Measurements from ENCODE around the gene PIGS.

PIGS gene

GRCh38 chr17:28572259-28573039 lies 1.1 kb upstream of the PIGS start:
- DNase-seq (ENCODE audit: low read depth, low spot score) = no peak
- Histone ChIP-seq H3K4me1 (ENCODE audit: control insufficient read depth, insufficient read depth, low read length) (peaks cover 4% of the 10 kb centered on the region; the same call in 1 of the 2 replicates), H3K27ac (ENCODE audit: low read length) (no peak overlapping the region), H3K9me3 (ENCODE audit: control insufficient read depth, insufficient read depth, low read length) (no peaks in the 10 kb centered on the region), H3K27me3 (ENCODE audit: control insufficient read depth, insufficient read depth, low read length) (no peaks in the 10 kb centered on the region), H3K4me3 (ENCODE audit: low read length) (no peak overlapping the region), H3K36me3 (ENCODE audit: control insufficient read depth, insufficient read depth, low read length) (no peaks in the 10 kb centered on the region)
- no CpG with 5 or more reads among the region's 5 CpGs for WGBS (ENCODE audit: insufficient coverage, insufficient read length)

- H3K27ac ChIP-seq (ENCODE audit: low read length) = no peak overlapping the region
- H3K4me1 ChIP-seq (ENCODE audit: control insufficient read depth, insufficient read depth, low read length) = no peaks in the 10 kb centered on the region
- H3K36me3 ChIP-seq (ENCODE audit: control insufficient read depth, insufficient read depth, low read length) = no peaks in the 10 kb centered on the region
- no peaks in the 10 kb centered on the region for H3K9me3 ChIP-seq (ENCODE audit: control insufficient read depth, insufficient read depth, low read length)
- peak overlapping the region; percentile 69 for H3K4me3 ChIP-seq (ENCODE audit: low read length)
- H3K27me3 ChIP-seq (ENCODE audit: control insufficient read depth, insufficient read depth, low read length) = no peaks in the 10 kb centered on the region
- no CpG with 5 or more reads among the region's 39 CpGs for WGBS (ENCODE audit: insufficient coverage, insufficient read length)
- DNase-seq (ENCODE audit: low read depth, low spot score) = no peak
These were observed 486 bp downstream of the PIGS start for GRCh38 chr17:28570716-28571360.

DNA sequence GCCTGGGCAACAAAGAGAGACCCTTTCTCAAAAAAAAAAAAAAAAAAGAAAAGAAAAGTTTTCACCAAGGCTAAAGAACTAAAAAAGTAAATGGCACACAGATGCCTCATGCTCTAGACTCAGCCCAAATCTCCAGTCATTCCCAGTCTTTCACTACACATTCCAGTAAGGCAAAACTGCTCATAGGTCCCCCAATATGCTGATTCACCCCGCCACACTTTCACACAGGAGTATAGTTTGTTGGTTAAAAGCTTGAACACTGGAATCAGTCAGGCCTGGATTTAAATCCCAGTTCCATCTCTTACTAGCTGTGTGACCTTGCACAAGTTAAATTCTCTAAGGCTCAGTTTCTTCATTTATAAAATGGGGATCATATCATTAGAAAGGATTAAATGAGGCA lies 1.9 kb downstream of the PIGS start:
- Histone ChIP-seq H3K4me3 (ENCODE audit: low read length) (no peak overlapping the region), H3K4me1 (ENCODE audit: control insufficient read depth, insufficient read depth, low read length) (no peaks in the 10 kb centered on the region), H3K36me3 (ENCODE audit: control insufficient read depth, insufficient read depth, low read length) (no peaks in the 10 kb centered on the region), H3K9me3 (ENCODE audit: control insufficient read depth, insufficient read depth, low read length) (no peaks in the 10 kb centered on the region), H3K27ac (ENCODE audit: low read length) (no peak overlapping the region), H3K27me3 (ENCODE audit: control insufficient read depth, insufficient read depth, low read length) (no peaks in the 10 kb centered on the region)
- DNase-seq (ENCODE audit: low read depth, low spot score) = no peak
- WGBS (ENCODE audit: insufficient coverage, insufficient read length) = no CpG with 5 or more reads among the region's 1 CpG

DNA sequence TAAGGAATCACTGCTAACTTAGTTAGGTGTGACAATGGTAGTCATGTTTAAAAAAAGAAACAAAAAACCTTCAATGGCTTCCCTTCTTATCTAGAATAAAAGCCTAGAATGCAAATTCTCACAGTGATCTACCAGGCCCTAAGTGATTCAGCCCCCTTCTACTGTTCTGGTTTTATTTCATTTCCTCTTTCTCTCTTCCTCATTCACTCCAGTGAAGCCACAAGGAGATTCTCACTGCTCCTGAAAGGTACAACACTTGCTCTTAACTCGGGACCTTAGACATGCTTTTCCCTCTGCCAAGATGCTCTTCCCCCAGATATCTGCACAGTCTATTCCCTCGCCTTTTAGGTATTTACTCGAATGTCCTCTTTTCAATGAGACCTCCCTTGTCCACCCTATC lies 3.7 kb downstream of the PIGS start:
- Histone ChIP-seq H3K27ac (ENCODE audit: low read length) (no peak overlapping the region), H3K4me3 (ENCODE audit: low read length) (no peak overlapping the region), H3K9me3 (ENCODE audit: control insufficient read depth, insufficient read depth, low read length) (no peaks in the 10 kb centered on the region), H3K4me1 (ENCODE audit: control insufficient read depth, insufficient read depth, low read length) (no peaks in the 10 kb centered on the region), H3K36me3 (ENCODE audit: control insufficient read depth, insufficient read depth, low read length) (peaks cover 5% of the 10 kb centered on the region; the same call in 1 of the 2 replicates), H3K27me3 (ENCODE audit: control insufficient read depth, insufficient read depth, low read length) (no peaks in the 10 kb centered on the region)
- no CpG with 5 or more reads among the region's 3 CpGs for WGBS (ENCODE audit: insufficient coverage, insufficient read length)
- DNase-seq (ENCODE audit: low read depth, low spot score) = no peak

DNA sequence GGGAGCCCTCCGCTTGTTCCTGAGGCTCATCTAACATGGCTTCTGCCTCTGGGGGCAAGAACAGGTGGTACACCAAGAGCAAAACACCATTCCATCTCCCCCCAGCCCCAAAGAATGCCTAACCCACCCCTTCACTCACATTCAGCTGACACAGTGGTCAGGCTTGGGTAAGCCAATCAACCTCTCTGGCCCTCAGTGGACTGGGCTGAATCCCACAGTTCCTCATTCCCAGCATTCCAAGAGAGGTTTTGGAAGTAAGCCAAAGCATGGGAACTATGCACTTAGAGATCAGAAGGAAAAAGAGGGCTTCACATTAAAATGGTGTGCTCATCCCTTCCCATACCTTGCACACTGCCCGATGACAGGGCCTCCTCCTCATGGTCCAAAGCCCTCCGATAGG lies 7.8 kb downstream of the PIGS start:
- DNase-seq (ENCODE audit: low read depth, low spot score) = no peak
- H3K27ac ChIP-seq (ENCODE audit: low read length) = no peak overlapping the region

GRCh38 chr17:28555022-28555421 lies 16.3 kb downstream of the PIGS start:
- no CpG with 5 or more reads among the region's 3 CpGs for WGBS (ENCODE audit: insufficient coverage, insufficient read length)
- peaks cover 18% of the 10 kb centered on the region for H3K36me3 ChIP-seq (ENCODE audit: control insufficient read depth, insufficient read depth, low read length)

More for the DNA sequence above, 7.8 kb downstream of the PIGS start:
- H3K9me3 ChIP-seq (ENCODE audit: control insufficient read depth, insufficient read depth, low read length) = no peaks in the 10 kb centered on the region
- H3K4me3 ChIP-seq (ENCODE audit: low read length) = no peak overlapping the region
- no CpG with 5 or more reads among the region's 3 CpGs for WGBS (ENCODE audit: insufficient coverage, insufficient read length)
- H3K27me3 ChIP-seq (ENCODE audit: control insufficient read depth, insufficient read depth, low read length) = no peaks in the 10 kb centered on the region
- H3K4me1 ChIP-seq (ENCODE audit: control insufficient read depth, insufficient read depth, low read length) = no peaks in the 10 kb centered on the region
- H3K36me3 ChIP-seq (ENCODE audit: control insufficient read depth, insufficient read depth, low read length) = peaks cover 16% of the 10 kb centered on the region

DNA sequence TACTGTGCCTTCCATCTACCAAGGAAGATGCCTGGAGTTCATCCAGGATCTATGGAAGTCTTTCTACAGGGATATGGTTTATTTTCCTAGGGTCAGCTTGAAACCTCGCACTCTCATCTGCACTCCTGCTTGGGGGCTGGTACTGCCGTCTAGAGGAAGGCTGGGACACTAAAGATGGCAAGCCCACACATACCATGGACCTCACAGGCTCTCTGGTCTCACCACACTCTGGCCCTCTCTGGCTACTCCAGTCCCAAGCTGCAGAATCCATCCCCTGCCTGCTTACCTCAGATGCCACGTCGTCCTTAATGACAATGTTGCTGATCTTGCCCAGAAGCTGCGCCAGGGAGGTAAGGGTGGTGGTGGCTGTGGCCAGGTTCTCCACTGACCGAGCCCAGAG lies 16.8 kb downstream of the PIGS start:
- Histone ChIP-seq H3K27me3 (ENCODE audit: control insufficient read depth, insufficient read depth, low read length) (no peaks in the 10 kb centered on the region), H3K4me3 (ENCODE audit: low read length) (no peak overlapping the region), H3K36me3 (ENCODE audit: control insufficient read depth, insufficient read depth, low read length) (peaks cover 14% of the 10 kb centered on the region; the same call in 1 of the 2 replicates), H3K27ac (ENCODE audit: low read length) (no peak overlapping the region), H3K4me1 (ENCODE audit: control insufficient read depth, insufficient read depth, low read length) (no peaks in the 10 kb centered on the region), H3K9me3 (ENCODE audit: control insufficient read depth, insufficient read depth, low read length) (no peaks in the 10 kb centered on the region)
- DNase-seq (ENCODE audit: low read depth, low spot score) = no peak
- no CpG with 5 or more reads among the region's 6 CpGs for WGBS (ENCODE audit: insufficient coverage, insufficient read length)

More at GRCh38 chr17:28555022-28555421, 16.3 kb downstream of the PIGS start:
- Histone ChIP-seq H3K4me3 (ENCODE audit: low read length) (no peak overlapping the region), H3K9me3 (ENCODE audit: control insufficient read depth, insufficient read depth, low read length) (no peaks in the 10 kb centered on the region), H3K4me1 (ENCODE audit: control insufficient read depth, insufficient read depth, low read length) (no peaks in the 10 kb centered on the region), H3K27me3 (ENCODE audit: control insufficient read depth, insufficient read depth, low read length) (no peaks in the 10 kb centered on the region), H3K27ac (ENCODE audit: low read length) (no peak overlapping the region)
- DNase-seq (ENCODE audit: low read depth, low spot score) = no peak

DNA sequence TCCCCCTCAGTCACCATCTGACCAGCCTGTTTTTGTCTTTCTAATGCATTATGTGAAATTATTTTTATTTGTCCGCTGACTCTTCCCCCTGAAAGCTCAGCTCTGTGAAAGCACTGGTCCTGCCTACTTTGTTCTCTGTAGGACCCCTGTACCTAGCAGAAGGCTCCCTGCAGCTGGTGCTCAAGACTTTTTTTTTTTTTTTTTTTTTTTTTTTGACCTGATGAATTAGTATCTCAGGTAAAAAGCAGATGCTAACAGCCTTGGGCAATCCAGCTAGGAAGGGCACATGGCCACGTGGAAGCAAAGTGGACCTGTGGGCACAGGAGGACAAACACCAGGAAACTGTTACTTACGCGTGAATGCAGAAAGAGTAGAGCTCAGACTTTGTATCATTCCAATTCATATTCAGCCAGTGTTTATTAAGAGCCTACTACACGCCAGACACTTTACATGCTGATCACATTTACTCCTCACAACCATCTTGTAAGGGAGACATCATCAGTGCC lies 18.3 kb downstream of the PIGS start:
- H3K27me3 ChIP-seq (ENCODE audit: control insufficient read depth, insufficient read depth, low read length) = no peaks in the 10 kb centered on the region
- no peak overlapping the region for H3K4me3 ChIP-seq (ENCODE audit: low read length)
- no peak for DNase-seq (ENCODE audit: low read depth, low spot score)
- H3K27ac ChIP-seq (ENCODE audit: low read length) = no peak overlapping the region
- H3K9me3 ChIP-seq (ENCODE audit: control insufficient read depth, insufficient read depth, low read length) = no peaks in the 10 kb centered on the region
- no CpG with 5 or more reads among the region's 5 CpGs for WGBS (ENCODE audit: insufficient coverage, insufficient read length)
- H3K36me3 ChIP-seq (ENCODE audit: control insufficient read depth, insufficient read depth, low read length) = peaks cover 14% of the 10 kb centered on the region; the same call in 1 of the 2 replicates
- no peaks in the 10 kb centered on the region for H3K4me1 ChIP-seq (ENCODE audit: control insufficient read depth, insufficient read depth, low read length)

- peak within 1 kb of the TSS; percentile 60 for H3K4me3 ChIP-seq (ENCODE audit: low read length)
- no peaks in the 10 kb centered on the region for H3K9me3 ChIP-seq (ENCODE audit: control insufficient read depth, insufficient read depth, low read length)
- H3K4me1 ChIP-seq (ENCODE audit: control insufficient read depth, insufficient read depth, low read length) = peaks cover 1% of the 10 kb centered on the region; the same call in 1 of the 2 replicates
- WGBS (ENCODE audit: insufficient coverage, insufficient read length) = no CpG with 5 or more reads among the region's 67 CpGs
- H3K27ac ChIP-seq (ENCODE audit: low read length) = no peak within 1 kb of the TSS
- no peaks in the 10 kb centered on the region for H3K27me3 ChIP-seq (ENCODE audit: control insufficient read depth, insufficient read depth, low read length)
- H3K36me3 ChIP-seq (ENCODE audit: control insufficient read depth, insufficient read depth, low read length) = peaks cover 14% of the 10 kb centered on the region; the same call in 1 of the 2 replicates
- no peak for DNase-seq (ENCODE audit: low read depth, low spot score)
These were observed 18.9 kb downstream of the PIGS start, which contains the start of gene UNC119 for GRCh38 chr17:28552176-28552999. TSS of gene UNC119 (minus strand) at chr17:28552624. CDS start at chr17:28552557, 67 bp downstream.

All from iPS DF 6.9 (cell line).